ENCODE measurements around the gene OLFM1. TPM values are rescaled to one million over a fixed set of nuclear protein-coding genes. Genes with fewer than 3 reads are reported as not detected.

OLFM1 gene
- total RNA-seq, 2 experiments from 2014 or later, result not detected

GRCh38 chr9:135087899-135088347 lies 455 bp downstream of the OLFM1 start:
- DNase-seq (no peak), ATAC-seq (no peak)
- Mint-ChIP-seq H3K27me3 (peaks cover 44% of the 10 kb centered on the region), H3K4me3 (no peak overlapping the region), H3K27ac (no peak overlapping the region), H3K9me3 (ENCODE audit: low read depth) (peaks cover 3% of the 10 kb centered on the region), H3K36me3 (ENCODE audit: low read depth) (no peaks in the 10 kb centered on the region), H3K4me1 (peaks cover 3% of the 10 kb centered on the region)
- intact Hi-C loops (cut with DNase I, micrococcal nuclease), result no loop called here
- ChIA-PET POLR2A (no interaction called here), CTCF (no interaction called here)

GRCh38 chr9:135088348-135088978 lies 995 bp downstream of the OLFM1 start:
- Mint-ChIP-seq H3K36me3 (ENCODE audit: low read depth) (no peaks in the 10 kb centered on the region), H3K9me3 (ENCODE audit: low read depth) (peaks cover 3% of the 10 kb centered on the region), H3K4me3 (no peak overlapping the region), H3K27me3 (peaks cover 48% of the 10 kb centered on the region), H3K27ac (no peak overlapping the region), H3K4me1 (peaks cover 3% of the 10 kb centered on the region)
- intact Hi-C loops (cut with DNase I, micrococcal nuclease), result no loop called here
- ATAC-seq (no peak), DNase-seq (no peak)
- POLR2A ChIA-PET, result no interaction called here
- CTCF ChIA-PET, result no interaction called here

GRCh38 chr9:135088979-135089847 lies 1.7 kb downstream of the OLFM1 start:
- ATAC-seq (no peak), DNase-seq (no peak)
- Mint-ChIP-seq H3K4me3 (no peak overlapping the region), H3K27me3 (peaks cover 48% of the 10 kb centered on the region), H3K36me3 (ENCODE audit: low read depth) (no peaks in the 10 kb centered on the region), H3K4me1 (peaks cover 3% of the 10 kb centered on the region), H3K27ac (no peak overlapping the region), H3K9me3 (ENCODE audit: low read depth) (peaks cover 3% of the 10 kb centered on the region)
- POLR2A ChIA-PET, result no interaction called here
- intact Hi-C loops (cut with DNase I, micrococcal nuclease), result no loop called here
- CTCF ChIA-PET, result no interaction called here

- Mint-ChIP-seq H3K4me3 (no peak overlapping the region), H3K36me3 (ENCODE audit: low read depth) (no peaks in the 10 kb centered on the region), H3K9me3 (ENCODE audit: low read depth) (peaks cover 3% of the 10 kb centered on the region), H3K4me1 (peaks cover 3% of the 10 kb centered on the region), H3K27me3 (peaks cover 46% of the 10 kb centered on the region), H3K27ac (no peak overlapping the region)
- ChIA-PET POLR2A (no interaction called here), CTCF (no interaction called here)
- ATAC-seq (no peak), DNase-seq (no peak)
- intact Hi-C loops (cut with DNase I, micrococcal nuclease), result no loop called here
Observed at GRCh38 chr9:135090081-135090480, 2.6 kb downstream of the OLFM1 start.

GRCh38 chr9:135090547-135090946 lies 3.1 kb downstream of the OLFM1 start:
- Mint-ChIP-seq H3K4me1 (peaks cover 3% of the 10 kb centered on the region), H3K9me3 (ENCODE audit: low read depth) (peaks cover 3% of the 10 kb centered on the region), H3K36me3 (ENCODE audit: low read depth) (no peaks in the 10 kb centered on the region), H3K27me3 (peaks cover 43% of the 10 kb centered on the region), H3K27ac (no peak overlapping the region), H3K4me3 (no peak overlapping the region)
- ATAC-seq (no peak), DNase-seq (no peak)
- POLR2A ChIA-PET, result no interaction called here
- CTCF ChIA-PET, result no interaction called here
- intact Hi-C loops (cut with DNase I, micrococcal nuclease), result no loop called here

GRCh38 chr9:135091545-135091944 lies 4.1 kb downstream of the OLFM1 start:
- no peak overlapping the region for H3K4me3 Mint-ChIP-seq
- H3K9me3 Mint-ChIP-seq (ENCODE audit: low read depth), result peaks cover 3% of the 10 kb centered on the region
- DNase-seq, result no peak
- H3K4me1 Mint-ChIP-seq, result no peaks in the 10 kb centered on the region
- H3K36me3 Mint-ChIP-seq (ENCODE audit: low read depth), result no peaks in the 10 kb centered on the region
- peaks cover 34% of the 10 kb centered on the region for H3K27me3 Mint-ChIP-seq
- intact Hi-C loops (cut with DNase I, micrococcal nuclease), result no loop called here
- no peak overlapping the region for H3K27ac Mint-ChIP-seq
- no peak for ATAC-seq
- CTCF ChIA-PET, result no interaction called here
- POLR2A ChIA-PET, result no interaction called here

GRCh38 chr9:135093111-135093510 lies 5.6 kb downstream of the OLFM1 start:
- intact Hi-C loops (cut with DNase I, micrococcal nuclease), result no loop called here
- peaks cover 42% of the 10 kb centered on the region for H3K27me3 Mint-ChIP-seq
- ATAC-seq (no peak), DNase-seq (no peak)
- CTCF ChIA-PET, result no interaction called here
- H3K27ac Mint-ChIP-seq, result no peak overlapping the region
- POLR2A ChIA-PET, result no interaction called here
- H3K36me3 Mint-ChIP-seq (ENCODE audit: low read depth), result no peaks in the 10 kb centered on the region
- peaks cover 3% of the 10 kb centered on the region for H3K9me3 Mint-ChIP-seq (ENCODE audit: low read depth)
- H3K4me3 Mint-ChIP-seq, result no peak overlapping the region
- no peaks in the 10 kb centered on the region for H3K4me1 Mint-ChIP-seq

GRCh38 chr9:135093911-135094584 lies 6.6 kb downstream of the OLFM1 start:
- H3K4me1 Mint-ChIP-seq, result no peaks in the 10 kb centered on the region
- H3K27ac Mint-ChIP-seq, result no peak overlapping the region
- CTCF ChIA-PET, result interaction anchor here (0.7 kb wide), 1 partner anchor 310 kb away, joined by 3 read pairs; no protein-coding TSS in a partner anchor
- intact Hi-C loops (cut with DNase I, micrococcal nuclease), result no loop called here
- peaks cover 3% of the 10 kb centered on the region for H3K9me3 Mint-ChIP-seq (ENCODE audit: low read depth)
- DNase-seq (no peak), ATAC-seq (no peak)
- POLR2A ChIA-PET, result no interaction called here
- H3K4me3 Mint-ChIP-seq, result no peak overlapping the region
- H3K36me3 Mint-ChIP-seq (ENCODE audit: low read depth), result no peaks in the 10 kb centered on the region
- H3K27me3 Mint-ChIP-seq, result peaks cover 45% of the 10 kb centered on the region

GRCh38 chr9:135095470-135096407 lies 8.3 kb downstream of the OLFM1 start:
- Mint-ChIP-seq H3K4me3 (no peak overlapping the region), H3K27ac (no peak overlapping the region), H3K9me3 (ENCODE audit: low read depth) (peaks cover 3% of the 10 kb centered on the region), H3K4me1 (no peaks in the 10 kb centered on the region), H3K27me3 (peaks cover 38% of the 10 kb centered on the region), H3K36me3 (ENCODE audit: low read depth) (no peaks in the 10 kb centered on the region)
- POLR2A ChIA-PET, result no interaction called here
- intact Hi-C loops (cut with DNase I, micrococcal nuclease), result no loop called here
- DNase-seq, result no peak
- CTCF ChIA-PET, result no interaction called here
- no peak for ATAC-seq

GRCh38 chr9:135096408-135096895 lies 9.0 kb downstream of the OLFM1 start:
- DNase-seq (no peak), ATAC-seq (no peak)
- Mint-ChIP-seq H3K9me3 (ENCODE audit: low read depth) (peaks cover 2% of the 10 kb centered on the region), H3K36me3 (ENCODE audit: low read depth) (no peaks in the 10 kb centered on the region), H3K4me1 (no peaks in the 10 kb centered on the region), H3K27ac (no peak overlapping the region), H3K27me3 (peaks cover 39% of the 10 kb centered on the region), H3K4me3 (no peak overlapping the region)
- ChIA-PET CTCF (no interaction called here), POLR2A (no interaction called here)
- intact Hi-C loops (cut with DNase I, micrococcal nuclease), result no loop called here
